Brain microvascular endothelial cell (primary cell): ENCODE data around the gene FOLR1.

ENCODE experiments used
- DNase-seq: peaks from one replicate; pipeline ENCODE4 v3.0.0-alpha.2; 2020
- H3K27ac ChIP-seq: fragments of 250-450 bp; sonication (Bioruptor Pico); 2 replicates; pipeline ENCODE4 v1.5.1; 2020; ENCODE audit warnings: mild to moderate bottlenecking, moderate library complexity
- H3K27me3 ChIP-seq: fragments of 250-450 bp; sonication (Bioruptor Pico); replicated peaks from 2 replicates; pipeline ENCODE4 v1.5.1; 2020; ENCODE audit warnings: mild to moderate bottlenecking
- H3K36me3 ChIP-seq: fragments of 250-450 bp; sonication (Bioruptor Pico); replicated peaks from 2 replicates; pipeline ENCODE4 v1.5.1; 2020; ENCODE audit warnings: mild to moderate bottlenecking
- H3K4me3 ChIP-seq: 2 replicates; pipeline ENCODE4 v1.5.1; 2011; ENCODE audit warnings: low read depth, mild to moderate bottlenecking, control low read depth, low read length, moderate library complexity
- CTCF ChIP-seq: IDR thresholded peaks from 2 replicates; pipeline ENCODE4 v1.5.1; 2011; ENCODE audit warnings: low read depth, mild to moderate bottlenecking, moderate library complexity, low read length, control low read depth, inconsistent platforms; ENCODE audit errors: missing control alignments
- in situ Hi-C: cut with HindIII; loops from 2 replicates; pipeline ENCODE4 v1.10.0; 2017; ENCODE audit warnings: low sequenced_read_pairs, low pct_ligation_motif_present

FOLR1 gene

GRCh38 chr11:72239849-72240460 is 48.0 kb downstream of the FOLR1 start:
- peaks cover 40% of the 10 kb centered on the region for H3K27me3 ChIP-seq
- no peak for DNase-seq
- H3K4me3 ChIP-seq, result no peak overlapping the region
- peaks cover 29% of the 10 kb centered on the region for H3K36me3 ChIP-seq
- TF ChIP-seq CTCF, result no peak
- in situ Hi-C loops, result no loop called here
- no peak overlapping the region for H3K27ac ChIP-seq

DNA sequence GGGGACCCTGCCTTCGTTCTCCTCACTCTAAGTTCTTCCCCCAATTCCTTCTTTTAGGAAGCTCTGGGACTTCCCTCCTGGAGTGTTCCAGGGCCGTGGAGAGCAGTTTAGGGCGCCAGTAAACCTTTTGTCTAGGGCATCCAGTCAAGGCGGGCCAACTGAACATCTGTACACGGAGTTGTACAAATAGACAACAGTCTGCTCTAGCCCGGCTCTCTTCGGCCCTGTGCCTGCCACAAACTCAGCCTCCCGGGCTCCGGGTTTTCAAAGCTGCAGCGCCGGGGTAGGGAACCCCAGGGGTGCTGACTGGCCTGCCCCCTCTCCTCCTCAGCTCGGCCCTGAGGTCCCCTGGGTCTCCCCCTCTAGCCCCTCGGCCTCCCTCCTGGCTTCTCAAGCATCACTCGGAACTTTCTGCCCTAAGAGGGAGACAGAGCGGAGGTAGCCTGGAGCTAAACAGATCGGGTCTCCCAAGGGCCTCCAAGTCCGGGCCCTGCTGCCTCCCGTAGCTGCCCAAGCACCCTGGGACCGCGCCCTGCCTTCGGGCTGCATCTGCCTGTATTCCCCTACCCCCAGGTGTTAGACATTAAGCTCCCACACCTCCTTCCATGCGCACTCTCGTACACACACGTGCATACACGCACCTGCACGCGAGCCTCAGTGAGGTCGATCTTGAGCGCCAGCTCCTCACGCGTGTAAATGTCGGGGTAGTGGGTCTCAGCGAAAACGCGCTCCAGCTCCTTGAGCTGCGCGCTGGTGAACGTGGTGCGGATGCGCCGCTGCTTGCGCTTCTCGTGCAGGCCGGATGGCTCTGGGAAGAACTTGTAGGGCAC is 48.7 kb downstream of the FOLR1 start:
- no peak overlapping the region for H3K4me3 ChIP-seq
- no peak for DNase-seq
- in situ Hi-C loops, result no loop called here
- H3K27me3 ChIP-seq, result peaks cover 47% of the 10 kb centered on the region
- no peak for TF ChIP-seq CTCF
- peaks cover 22% of the 10 kb centered on the region for H3K36me3 ChIP-seq
- H3K27ac ChIP-seq, result no peak overlapping the region

- peaks cover 20% of the 10 kb centered on the region for H3K36me3 ChIP-seq
- in situ Hi-C loops, result no loop called here
- H3K27me3 ChIP-seq, result peaks cover 52% of the 10 kb centered on the region
- no peak for TF ChIP-seq CTCF
- DNase-seq, result no peak
- no peak overlapping the region for H3K4me3 ChIP-seq
- H3K27ac ChIP-seq, result no peak overlapping the region
Observed at GRCh38 chr11:72241291-72241781, 49.4 kb downstream of the FOLR1 start.

GRCh38 chr11:72242141-72242540 is 50.2 kb downstream of the FOLR1 start:
- no peak overlapping the region for H3K27ac ChIP-seq
- no peak for TF ChIP-seq CTCF
- peaks cover 12% of the 10 kb centered on the region for H3K36me3 ChIP-seq
- in situ Hi-C loops, result no loop called here
- H3K4me3 ChIP-seq, result no peak overlapping the region
- peaks cover 60% of the 10 kb centered on the region for H3K27me3 ChIP-seq
- DNase-seq, result no peak

- Histone ChIP-seq H3K27me3 (peaks cover 63% of the 10 kb centered on the region), H3K4me3 (no peak overlapping the region), H3K27ac (no peak overlapping the region), H3K36me3 (peaks cover 2% of the 10 kb centered on the region)
- no peak for TF ChIP-seq CTCF
- DNase-seq, result no peak
- in situ Hi-C loops, result no loop called here
Observed at GRCh38 chr11:72243173-72244059, 51.5 kb downstream of the FOLR1 start.
